Activated naive CD4-positive, alpha-beta T cell treated with anti-CD3 and anti-CD28 coated beads, Interleukin-2, amount 50 U/mL, for 72 hours (primary cell): ENCODE results near the gene SNRPA1. TPM values are rescaled to one million over a fixed set of nuclear protein-coding genes. Genes with fewer than 3 reads are reported as not detected.

ENCODE experiments used
- ATAC-seq, 2 donors: fragments of 150-1000 bp; cut with Tn5 transposase; 2 replicates each; pipeline ENCODE4 v1.10.0; 2021; ENCODE audit warnings: mild to moderate bottlenecking in 2 of 2, moderate library complexity in 2 of 2
- DNase-seq, 2 donors: peaks; one replicate each; pipeline ENCODE4 v3.0.0; 2021 to 2022; ENCODE audit warnings: low spot score in 2 of 2
- H3K27ac Mint-ChIP-seq, 2 donors: one replicate each; pipeline ENCODE4 v1.8.0; 2022; ENCODE audit warnings: mild to moderate bottlenecking in 2 of 2, mixed read lengths in 2 of 2
- H3K36me3 Mint-ChIP-seq, 2 donors: one replicate each; pipeline ENCODE4 v1.8.0; 2022; ENCODE audit warnings: mixed read lengths in 2 of 2
- H3K9me3 Mint-ChIP-seq, 2 donors: one replicate each; pipeline ENCODE4 v1.8.0; 2022; ENCODE audit warnings: mixed read lengths in 2 of 2
- total RNA-seq, 2 donors: library from RNA; stranded (reverse); gene quantifications; one replicate each; pipeline ENCODE4 v1.2.3, GENCODE V29; 2022

The SNRPA1 gene
- 100 to 1,000 TPM; 163 to 174 TPM for total RNA-seq

DNA sequence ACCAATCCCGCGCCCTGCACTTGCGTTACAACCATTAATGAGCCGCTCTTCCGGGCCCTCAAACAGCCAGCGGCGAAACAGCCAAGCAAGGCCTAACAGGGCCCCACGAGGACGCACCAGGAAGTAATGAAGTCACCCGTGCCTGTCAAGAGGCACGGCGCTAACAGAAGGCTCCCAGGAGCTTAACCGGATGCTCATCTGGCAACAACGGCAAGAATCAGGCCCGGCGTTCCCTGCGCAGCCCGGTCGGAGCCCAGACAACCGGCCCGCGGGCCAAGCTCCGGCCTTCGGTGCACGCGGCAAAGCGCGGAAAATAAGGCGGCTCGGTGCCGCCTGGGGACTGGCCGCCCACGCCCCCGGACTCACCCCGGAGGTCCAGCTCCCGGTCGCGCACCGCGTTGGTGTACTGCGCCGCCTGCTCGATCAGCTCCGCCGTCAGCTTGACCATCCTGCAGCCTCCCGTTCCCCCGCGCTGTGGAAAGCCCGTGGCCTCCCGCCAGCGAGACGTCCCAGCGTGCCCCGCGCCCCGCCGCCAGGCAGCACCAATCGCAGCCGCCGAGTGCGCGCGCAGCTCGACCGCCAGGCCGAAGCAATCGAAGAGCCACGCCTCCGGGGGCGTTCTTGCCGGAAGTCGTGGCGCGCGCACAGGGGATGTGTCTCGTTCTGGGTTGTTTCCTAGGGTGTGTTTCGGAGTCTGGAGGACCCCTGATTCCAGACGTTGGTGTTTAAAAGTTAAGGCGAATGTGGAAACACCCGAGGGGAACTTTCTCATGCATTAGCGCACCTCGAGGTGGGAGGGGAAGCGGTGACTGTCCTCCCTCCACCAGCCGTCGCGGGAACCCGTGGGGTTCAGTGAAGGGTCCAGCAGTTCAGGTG is at the start of gene SNRPA1:
Gene SNRPA1, minus strand, starts transcription at position 518 of the 876 bp plus-strand sequence. Its CDS starts 70 bp downstream, at position 448.
- peaks cover 18 to 33% of the 10 kb centered on the region in 2 donors for H3K36me3 Mint-ChIP-seq
- DNase-seq = peak; percentile 97 to 99
- peak; percentile 83 to 88 for ATAC-seq
- H3K27ac Mint-ChIP-seq = peak within 1 kb of the TSS; percentile 96 to 98
- H3K9me3 Mint-ChIP-seq = no peaks in the 10 kb centered on the region

DNA sequence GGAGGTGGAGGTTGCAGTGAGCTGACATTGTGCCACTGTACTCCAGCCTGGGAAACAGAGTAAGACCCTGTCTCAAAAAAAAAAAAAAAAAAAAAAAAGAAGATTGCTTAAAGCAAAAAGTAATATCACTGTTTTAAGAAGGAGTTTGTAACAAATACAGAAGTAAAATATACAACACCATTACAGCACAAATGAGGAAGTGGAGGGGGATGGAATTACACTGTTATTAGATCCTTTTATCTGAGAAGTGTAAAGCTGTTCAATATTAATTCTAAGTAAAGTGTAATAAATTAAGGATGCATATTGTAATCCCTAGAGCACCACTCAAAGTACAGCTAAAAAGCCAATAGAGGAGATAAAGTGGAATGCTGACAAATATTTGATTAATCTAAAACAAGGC is 47.0 kb upstream of the SNRPA1 start:
- no peak for ATAC-seq
- DNase-seq = no peak
- no peak overlapping the region for H3K27ac Mint-ChIP-seq
- peaks cover 0 to 4% of the 10 kb centered on the region in 2 donors for H3K9me3 Mint-ChIP-seq
- H3K36me3 Mint-ChIP-seq = no peaks in the 10 kb centered on the region

DNA sequence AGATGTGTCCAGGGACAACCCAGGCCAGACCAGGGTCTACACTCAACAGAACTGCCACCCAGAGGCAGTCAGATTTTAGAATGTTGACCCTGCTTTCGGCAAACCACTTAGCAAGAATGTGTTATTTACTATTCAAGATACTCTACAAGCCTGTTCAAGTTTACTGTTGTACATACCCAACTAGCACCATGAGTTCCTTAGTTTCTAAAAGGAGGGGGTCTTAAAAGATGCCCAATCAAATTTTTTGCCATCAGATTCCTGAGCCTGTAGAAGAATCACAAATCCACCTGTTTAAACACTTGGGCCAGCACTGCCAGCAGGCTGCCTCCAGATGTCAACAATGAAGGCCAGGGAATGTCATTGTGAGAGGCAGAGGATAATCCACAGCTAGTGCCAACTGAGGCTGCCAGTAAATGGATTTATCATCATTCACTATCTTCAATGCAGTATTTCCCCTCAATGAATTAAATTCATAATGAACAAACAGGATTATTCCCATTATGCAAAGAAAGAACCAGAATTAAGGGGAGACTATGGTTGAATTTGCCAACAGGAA is 43.5 kb upstream of the SNRPA1 start:
- ATAC-seq (no peak), DNase-seq (no peak)
- no peak overlapping the region for H3K27ac Mint-ChIP-seq
- H3K9me3 Mint-ChIP-seq = peaks cover 8 to 11% of the 10 kb centered on the region in 2 donors
- H3K36me3 Mint-ChIP-seq = peaks cover 12 to 18% of the 10 kb centered on the region in 2 donors

DNA sequence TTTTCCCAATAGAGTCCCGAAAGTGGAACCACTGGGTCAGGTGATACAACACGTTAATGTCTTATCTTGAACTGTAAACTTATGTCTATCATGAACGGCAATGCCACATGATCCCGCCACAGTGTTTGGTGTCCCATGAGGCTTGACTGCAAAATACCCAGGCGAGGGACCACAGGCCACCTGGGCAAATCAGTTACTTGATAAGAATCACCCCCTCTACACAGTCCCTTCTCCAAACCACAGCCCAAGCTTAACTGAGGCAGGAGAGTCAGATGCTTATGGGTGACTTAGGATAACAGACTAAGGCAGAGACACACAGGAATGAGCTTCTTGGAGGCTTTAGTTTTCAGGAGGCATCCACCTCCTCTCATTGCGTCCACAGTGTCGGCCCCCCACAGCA is 42.9 kb upstream of the SNRPA1 start:
- Mint-ChIP-seq H3K36me3 (peaks cover 12 to 24% of the 10 kb centered on the region in 2 donors), H3K9me3 (peaks cover 13 to 14% of the 10 kb centered on the region in 2 donors), H3K27ac (no peak overlapping the region)
- DNase-seq = peak in 1 of 2 donors; percentile 42
- no peak for ATAC-seq

DNA sequence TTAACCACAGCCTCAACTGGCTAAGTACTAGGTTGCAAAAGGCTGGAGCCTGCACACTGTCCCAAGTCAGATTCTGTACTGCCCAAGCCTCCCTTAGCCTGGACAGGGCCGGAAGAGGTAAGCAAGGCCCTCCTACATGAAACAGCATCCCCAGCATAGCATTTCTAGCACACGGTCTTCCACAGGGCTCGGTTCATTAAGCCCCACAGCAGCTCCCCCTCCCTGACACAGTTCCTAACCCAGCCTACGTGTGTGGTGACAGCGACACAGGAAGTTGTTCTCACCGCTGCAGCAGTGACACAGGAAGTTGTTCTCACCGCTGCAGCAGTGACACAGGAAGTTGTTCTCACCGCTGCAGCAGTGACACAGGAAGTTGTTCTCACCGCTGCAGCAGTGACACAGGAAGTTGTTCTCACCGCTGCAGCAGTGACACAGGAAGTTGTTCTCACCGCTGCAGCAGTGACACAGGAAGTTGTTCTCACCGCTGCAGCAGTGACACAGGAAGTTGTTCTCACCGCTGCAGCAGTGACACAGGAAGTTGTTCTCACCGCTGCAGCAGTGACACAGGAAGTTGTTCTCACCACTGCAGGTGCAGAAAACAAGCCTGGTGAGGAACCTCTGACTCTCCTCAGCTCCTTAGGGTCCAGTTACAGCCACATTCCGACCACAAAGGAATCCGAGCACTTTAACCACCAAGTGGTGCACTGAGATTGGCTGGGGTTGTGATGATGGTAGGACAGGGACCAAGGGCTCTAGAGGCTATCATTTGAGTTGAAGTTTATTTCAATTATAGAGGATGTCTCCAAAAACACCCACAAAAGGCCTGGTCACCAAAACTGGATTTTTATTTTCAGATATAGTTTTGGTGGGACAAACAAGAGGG is 39.1 kb upstream of the SNRPA1 start:
- Mint-ChIP-seq H3K36me3 (peaks cover 12 to 32% of the 10 kb centered on the region in 2 donors), H3K9me3 (peaks cover 13 to 22% of the 10 kb centered on the region in 2 donors), H3K27ac (peak overlapping the region; percentile 79 to 90)
- peak; percentile 31 to 62 for DNase-seq
- ATAC-seq = peak; percentile 91 to 97

DNA sequence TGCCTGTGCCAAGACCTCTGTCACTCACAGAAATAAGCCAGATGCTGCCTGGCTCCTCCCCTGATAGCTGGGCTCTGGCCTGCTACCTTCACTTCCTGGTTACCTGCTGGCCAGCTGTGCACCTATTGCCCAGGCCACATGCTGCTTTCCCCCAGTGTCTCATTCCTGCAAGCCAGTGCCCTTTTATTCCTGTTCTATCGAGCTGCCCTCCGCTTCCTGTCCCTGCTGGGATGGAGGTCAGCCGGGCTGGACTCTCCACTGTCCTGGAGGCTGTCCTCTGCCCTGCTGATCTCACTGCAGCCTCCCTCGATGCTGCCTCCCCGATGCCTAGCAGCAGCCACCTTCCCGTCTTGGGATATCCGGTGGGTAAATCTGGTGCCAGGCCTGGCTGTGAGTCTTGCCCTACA is 37.0 kb upstream of the SNRPA1 start:
- DNase-seq = peak in 1 of 2 donors; percentile 54
- no peak for ATAC-seq
- H3K27ac Mint-ChIP-seq = no peak overlapping the region
- H3K9me3 Mint-ChIP-seq = peaks cover 10 to 22% of the 10 kb centered on the region in 2 donors
- peaks cover 12 to 32% of the 10 kb centered on the region in 2 donors for H3K36me3 Mint-ChIP-seq

DNA sequence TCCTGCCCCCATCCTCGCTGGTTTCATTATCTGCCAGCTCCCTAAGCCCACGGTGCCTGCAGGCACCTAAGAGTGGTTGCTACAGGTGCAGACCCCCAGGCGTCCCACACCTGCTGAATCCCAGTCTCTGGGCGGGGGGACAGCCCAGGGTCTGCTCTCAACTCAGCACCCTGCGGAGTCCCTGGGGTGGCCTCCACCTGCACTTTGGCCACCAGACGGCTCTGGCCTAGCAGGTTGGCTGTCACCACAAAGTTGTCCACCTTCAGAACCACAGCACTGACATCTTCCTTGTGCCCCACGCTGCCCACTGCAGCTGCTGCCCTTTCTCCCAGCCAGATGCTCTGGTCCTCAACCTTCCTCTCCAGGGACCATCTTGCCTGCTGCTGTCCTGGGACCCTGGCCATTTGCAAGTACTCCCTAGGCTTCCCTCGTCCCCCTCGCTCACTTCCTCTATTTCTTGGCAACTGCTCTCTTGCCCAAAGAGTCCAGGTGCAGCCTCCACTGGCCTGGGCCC is 34.9 kb upstream of the SNRPA1 start:
- peak in 1 of 2 donors; percentile 41 for DNase-seq
- Mint-ChIP-seq H3K27ac (peak overlapping the region in 1 of 2 donors; percentile 61), H3K9me3 (peaks cover 3 to 15% of the 10 kb centered on the region in 2 donors), H3K36me3 (peaks cover 7 to 25% of the 10 kb centered on the region in 2 donors)
- ATAC-seq = no peak

DNA sequence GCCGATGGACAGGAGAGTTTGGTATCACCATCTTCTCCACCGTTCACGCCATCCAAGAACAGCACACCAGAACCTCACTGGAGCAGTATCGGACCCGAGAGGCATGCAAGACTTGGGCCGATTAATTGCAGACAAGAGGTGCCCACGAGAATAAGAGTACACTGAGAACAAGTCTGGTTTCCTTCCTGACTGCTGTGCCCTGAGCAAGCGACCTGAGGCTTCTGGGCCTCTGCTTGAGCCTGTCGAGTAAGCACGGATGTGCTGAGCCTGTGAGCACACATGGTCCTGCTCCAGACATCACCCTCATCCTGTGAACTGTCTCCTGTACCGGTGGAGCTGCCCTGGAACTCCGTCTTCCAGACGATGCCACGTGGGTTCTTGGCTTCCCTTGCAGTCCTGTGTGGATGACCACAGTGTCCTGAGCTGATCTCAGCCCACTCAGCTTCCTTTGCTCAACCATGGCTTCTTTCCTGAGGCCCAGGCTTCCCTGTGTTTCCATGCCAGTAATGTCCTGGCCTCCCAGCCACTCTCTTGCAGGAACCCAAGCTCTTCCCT is 34.3 kb upstream of the SNRPA1 start:
- ATAC-seq = no peak
- H3K27ac Mint-ChIP-seq = peak overlapping the region in 1 of 2 donors; percentile 61
- DNase-seq = peak in 1 of 2 donors; percentile 44
- peaks cover 3 to 15% of the 10 kb centered on the region in 2 donors for H3K9me3 Mint-ChIP-seq
- peaks cover 1 to 19% of the 10 kb centered on the region in 2 donors for H3K36me3 Mint-ChIP-seq

DNA sequence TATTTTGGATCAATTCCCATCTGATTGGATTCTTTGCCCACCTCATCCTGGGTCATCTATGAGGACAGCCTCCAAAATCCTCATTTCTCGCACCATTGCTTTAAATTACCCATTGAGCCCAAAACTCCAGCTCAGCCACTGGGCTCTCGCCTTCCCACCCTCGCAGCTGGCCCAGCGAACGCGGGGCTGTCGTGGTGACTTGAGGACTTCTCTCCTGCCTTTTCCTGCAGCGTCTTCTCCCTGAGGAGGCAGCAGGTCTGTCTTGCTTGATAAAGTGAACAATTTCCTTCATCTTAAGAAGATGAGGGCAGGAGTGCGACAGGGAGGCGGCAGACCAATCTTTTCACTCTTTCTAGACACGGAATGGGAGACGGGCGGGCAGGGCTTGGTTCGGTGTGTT is 33.0 kb upstream of the SNRPA1 start:
- ATAC-seq = no peak
- Mint-ChIP-seq H3K36me3 (peaks cover 0 to 9% of the 10 kb centered on the region in 2 donors), H3K27ac (no peak overlapping the region), H3K9me3 (peaks cover 0 to 8% of the 10 kb centered on the region in 2 donors)
- no peak for DNase-seq

DNA sequence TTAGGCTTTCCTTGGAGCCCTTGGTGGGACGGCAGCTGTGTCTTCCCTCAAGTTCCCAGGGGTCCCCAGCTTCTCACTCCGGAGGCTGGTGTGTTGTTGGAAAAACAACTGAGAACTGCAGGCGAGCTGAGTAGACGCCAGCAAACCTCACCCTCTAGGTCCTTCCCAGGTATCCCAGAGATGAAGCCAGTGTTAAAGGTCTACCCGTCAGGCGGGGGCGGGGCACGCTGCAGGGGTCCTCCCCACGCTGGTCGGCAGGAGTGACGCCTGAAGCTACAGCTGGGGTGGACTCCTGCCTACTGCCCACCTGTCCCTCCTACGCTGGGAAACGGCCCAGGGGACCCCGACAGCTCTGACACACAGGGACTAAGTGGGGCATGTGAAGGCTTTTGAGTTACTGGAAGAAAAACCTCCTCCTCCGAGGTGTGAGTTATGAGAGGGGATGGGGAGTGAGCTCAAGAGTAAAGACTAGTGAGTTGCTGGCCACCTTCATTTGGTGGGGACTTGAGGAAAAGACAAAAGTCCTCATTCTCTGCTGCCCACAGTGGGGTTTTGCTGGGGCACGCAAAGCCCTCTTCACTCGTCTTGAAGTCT is 32.2 kb upstream of the SNRPA1 start:
- DNase-seq = peak in 1 of 2 donors; percentile 51
- no peak overlapping the region for H3K27ac Mint-ChIP-seq
- H3K9me3 Mint-ChIP-seq = peaks cover 0 to under 1% of the 10 kb centered on the region in 2 donors
- ATAC-seq = no peak
- peaks cover 0 to 1% of the 10 kb centered on the region in 2 donors for H3K36me3 Mint-ChIP-seq

DNA sequence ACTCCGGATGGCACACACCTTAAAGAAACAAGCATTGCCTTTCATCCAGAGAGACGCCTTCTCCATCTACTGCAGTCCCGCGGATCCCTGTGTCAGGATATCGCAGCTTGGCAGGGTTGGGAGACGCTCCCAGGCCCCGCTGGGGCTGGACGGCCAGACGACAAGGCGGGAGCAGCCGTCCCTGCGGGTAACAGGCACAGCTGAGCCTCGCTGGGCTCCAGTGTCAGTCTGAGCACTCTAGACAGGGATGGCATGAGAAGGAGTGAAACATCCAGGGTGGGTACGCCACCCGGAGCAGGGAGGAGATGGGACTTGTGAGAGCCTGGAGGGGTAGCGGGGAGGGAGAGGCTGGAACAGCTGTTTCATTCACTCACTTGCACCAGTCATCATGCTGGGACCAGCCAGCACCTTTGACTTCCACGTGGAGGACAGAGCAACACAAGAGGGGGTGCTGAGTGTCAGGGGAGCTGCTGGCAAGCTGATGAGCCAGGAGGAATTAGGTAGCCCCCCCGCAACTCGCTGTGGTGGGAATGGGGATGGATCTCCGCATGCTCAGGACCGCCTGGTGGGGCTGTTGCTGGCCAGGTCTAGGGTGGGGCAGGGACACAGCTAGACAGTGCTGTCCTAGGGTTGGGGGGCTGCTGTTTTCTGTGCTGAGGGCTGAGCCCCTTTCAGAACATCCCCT is 31.6 kb upstream of the SNRPA1 start:
- DNase-seq (peak in 1 of 2 donors; percentile 38), ATAC-seq (no peak)
- Mint-ChIP-seq H3K36me3 (no peaks in the 10 kb centered on the region), H3K27ac (no peak overlapping the region), H3K9me3 (no peaks in the 10 kb centered on the region)

DNA sequence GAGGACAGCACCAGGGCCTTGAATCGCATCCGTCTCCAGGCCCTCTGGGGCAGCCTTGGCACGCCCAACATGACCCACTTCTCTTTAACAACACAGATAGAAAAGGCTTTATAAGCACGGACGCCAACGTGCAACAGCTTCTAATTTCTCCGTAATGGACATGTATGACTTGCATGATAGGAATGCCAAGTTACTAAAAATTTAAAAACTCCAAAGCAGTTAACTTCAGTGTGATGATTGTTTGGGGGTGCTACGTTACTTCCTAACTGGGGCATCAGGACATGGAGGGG is 30.9 kb upstream of the SNRPA1 start:
- ATAC-seq (no peak), DNase-seq (peak in 1 of 2 donors; percentile 33)
- Mint-ChIP-seq H3K9me3 (no peaks in the 10 kb centered on the region), H3K36me3 (no peaks in the 10 kb centered on the region), H3K27ac (no peak overlapping the region)

DNA sequence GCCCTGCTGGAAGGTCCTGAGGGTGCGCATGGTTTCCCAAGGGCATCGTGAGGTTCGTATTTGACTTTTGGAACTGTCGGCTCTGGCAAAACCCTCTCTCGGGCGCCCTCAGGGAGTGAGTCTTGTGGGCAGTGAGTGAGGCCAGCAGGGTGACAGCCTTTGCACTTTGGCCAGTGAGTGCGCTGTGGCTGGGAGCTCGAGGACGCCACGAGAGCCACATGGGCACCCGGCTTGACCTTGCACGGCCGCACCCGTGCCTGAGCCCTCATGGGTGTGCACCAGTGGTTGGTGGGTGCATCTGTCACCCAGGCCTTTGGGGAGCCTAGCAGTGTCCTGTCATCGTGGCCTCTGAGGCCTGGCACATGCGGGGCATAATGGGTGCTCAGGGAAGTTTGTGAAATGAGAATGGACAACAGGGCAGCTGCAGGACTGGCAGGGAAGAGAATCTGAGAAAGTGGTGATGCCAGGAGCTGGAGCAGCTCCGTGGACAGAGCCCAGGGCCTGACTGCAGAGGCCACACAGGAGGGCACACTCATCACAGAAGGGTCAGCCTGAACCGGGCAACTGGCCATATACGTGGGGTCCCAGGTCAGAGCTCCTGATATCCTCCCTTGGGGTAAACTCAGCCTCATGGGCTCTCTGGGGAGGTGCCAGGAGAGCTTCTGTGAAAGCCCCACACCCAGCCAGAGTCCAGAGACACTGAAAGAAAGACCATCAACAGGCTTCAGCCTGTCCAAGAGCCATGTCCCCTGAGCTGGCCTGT is 30.4 kb upstream of the SNRPA1 start:
- peak in 1 of 2 donors; percentile 41 for DNase-seq
- no peak overlapping the region for H3K27ac Mint-ChIP-seq
- H3K9me3 Mint-ChIP-seq = no peaks in the 10 kb centered on the region

DNA sequence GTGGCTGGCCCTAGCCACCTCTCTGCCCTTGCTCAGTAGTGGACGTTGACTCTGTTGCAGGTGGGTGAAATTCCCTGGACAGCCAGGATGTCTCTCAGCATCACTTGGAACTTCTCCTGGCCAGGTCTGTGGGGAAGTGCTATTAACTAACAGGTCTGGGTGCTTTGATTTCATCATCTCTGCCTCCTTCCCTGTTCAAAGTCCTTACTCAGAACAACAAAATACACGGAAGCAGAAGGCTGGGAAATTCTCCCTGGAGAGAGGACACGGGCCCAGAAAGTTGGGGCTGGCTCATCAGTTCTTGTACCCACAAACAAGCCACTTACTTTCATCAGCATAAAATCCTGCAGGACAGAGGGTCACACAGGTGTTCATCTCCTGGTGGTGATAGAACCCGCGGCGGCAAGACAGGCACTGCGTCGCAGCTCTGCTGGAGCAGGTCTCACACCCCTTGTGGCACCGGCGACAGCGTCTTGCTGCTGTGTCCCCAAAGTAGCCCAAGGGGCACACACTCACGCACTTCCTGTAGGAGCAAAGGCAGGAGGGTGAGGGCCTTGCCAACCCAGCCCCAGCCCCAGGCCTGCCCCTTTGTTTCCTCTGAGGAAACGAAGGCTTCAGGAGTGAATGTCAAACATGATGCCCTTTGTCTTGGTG is 29.6 kb upstream of the SNRPA1 start:
- Mint-ChIP-seq H3K36me3 (no peaks in the 10 kb centered on the region), H3K27ac (no peak overlapping the region), H3K9me3 (no peaks in the 10 kb centered on the region)
- DNase-seq (peak in 1 of 2 donors; percentile 25), ATAC-seq (no peak)

More for the DNA sequence above, 30.4 kb upstream of the SNRPA1 start:
- H3K36me3 Mint-ChIP-seq = no peaks in the 10 kb centered on the region
- ATAC-seq = no peak
